KBM-7 (cell line): ENCODE measurements around the gene HERPUD2.
A peak's percentile ranks its signal among the peaks of the same experiment; 100 is the strongest.

Experiments
- DNase-seq: peaks from one replicate; pipeline ENCODE4 v3.0.0-alpha.2; 2015
- in situ Hi-C: fragments of 300-500 bp; cut with MboI; formaldehyde crosslinking; loops from 2 replicates; pipeline ENCODE4 v1.14.3; 2020; ENCODE audit warnings: low sequenced_read_pairs, low pct_unique_long_range_greater_than_20kb, mixed read lengths

HERPUD2 gene, protein sequence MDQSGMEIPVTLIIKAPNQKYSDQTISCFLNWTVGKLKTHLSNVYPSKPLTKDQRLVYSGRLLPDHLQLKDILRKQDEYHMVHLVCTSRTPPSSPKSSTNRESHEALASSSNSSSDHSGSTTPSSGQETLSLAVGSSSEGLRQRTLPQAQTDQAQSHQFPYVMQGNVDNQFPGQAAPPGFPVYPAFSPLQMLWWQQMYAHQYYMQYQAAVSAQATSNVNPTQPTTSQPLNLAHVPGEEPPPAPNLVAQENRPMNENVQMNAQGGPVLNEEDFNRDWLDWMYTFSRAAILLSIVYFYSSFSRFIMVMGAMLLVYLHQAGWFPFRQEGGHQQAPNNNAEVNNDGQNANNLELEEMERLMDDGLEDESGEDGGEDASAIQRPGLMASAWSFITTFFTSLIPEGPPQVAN

DNA sequence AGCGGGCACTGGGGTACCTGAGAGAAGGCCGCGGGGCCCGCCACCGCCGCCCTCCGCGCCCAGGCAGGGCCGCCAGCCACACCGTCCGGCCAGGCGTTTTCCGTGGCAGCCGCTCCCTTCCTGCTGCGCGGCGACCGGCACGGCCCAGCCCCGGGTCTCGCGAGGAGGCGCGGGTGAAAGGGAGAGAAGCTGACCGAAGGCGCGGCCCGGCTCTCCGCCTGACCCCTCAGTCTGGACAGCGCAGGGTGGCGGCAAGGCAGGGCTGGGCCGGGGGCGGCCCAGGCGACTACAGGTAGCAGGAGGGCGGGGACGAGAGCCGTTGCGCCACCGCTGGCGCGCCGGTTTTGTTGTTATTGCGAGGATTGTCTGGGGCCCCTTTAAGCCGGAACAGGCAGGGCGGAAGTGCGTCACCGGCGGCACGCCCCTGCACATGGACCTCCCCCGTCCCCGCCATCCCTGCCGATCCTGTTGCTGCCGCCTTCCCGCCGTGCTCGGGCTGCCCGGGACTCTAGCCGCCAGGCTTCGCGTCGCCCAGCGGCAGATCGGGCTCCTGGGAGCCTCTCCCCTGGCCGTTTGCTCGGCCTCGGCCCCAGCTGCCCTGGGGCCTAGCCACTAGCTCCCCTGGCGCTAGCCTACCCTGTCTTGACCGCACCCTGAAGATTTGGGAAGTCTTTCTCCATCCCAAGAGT lies at the start of gene HERPUD2:
Gene HERPUD2 (minus strand): TSS at position 352 of the 689 bp plus-strand sequence. CDS start 805 bp downstream, outside the sequence.
- in situ Hi-C loops: no loop called here
- DNase-seq: peak; percentile 97

DNA sequence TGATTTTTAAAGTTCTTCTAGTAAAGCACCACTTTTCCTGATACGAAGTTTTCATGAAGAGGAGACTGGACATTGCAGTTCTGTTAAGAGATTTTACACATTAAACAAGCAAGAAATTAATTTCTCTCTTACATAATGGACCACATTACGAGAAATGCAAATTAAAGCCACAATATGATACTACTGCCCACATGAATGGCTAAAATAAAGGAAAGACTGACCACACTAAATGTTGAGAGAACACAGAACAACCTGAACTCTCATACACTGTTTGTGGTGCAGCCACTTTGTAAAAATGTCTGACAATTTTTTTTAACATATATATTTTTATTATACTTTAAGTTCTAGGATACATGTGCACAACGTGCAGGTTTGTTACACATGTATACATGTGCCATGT lies 44.0 kb upstream of the HERPUD2 start:
- in situ Hi-C loops: no loop called here
- DNase-seq: no peak

DNA sequence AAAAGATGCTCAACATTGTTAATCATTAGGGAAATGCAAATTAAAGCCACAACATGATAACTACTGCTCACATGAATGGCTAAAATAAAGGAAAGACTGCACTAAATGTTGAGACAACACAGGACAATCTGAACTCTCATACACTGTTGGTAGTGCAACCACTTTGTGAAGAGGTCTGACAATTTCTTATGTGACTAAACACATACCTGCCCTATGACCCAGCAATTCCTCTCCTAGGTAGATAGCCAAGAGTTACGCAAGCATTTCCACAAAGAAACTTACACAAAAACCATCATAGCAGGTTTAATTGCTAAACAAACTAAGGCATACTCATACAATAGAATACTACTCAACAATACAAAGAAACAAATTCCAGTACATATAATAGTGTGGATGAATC lies 41.8 kb upstream of the HERPUD2 start:
- in situ Hi-C loops: no loop called here
- no peak for DNase-seq

DNA sequence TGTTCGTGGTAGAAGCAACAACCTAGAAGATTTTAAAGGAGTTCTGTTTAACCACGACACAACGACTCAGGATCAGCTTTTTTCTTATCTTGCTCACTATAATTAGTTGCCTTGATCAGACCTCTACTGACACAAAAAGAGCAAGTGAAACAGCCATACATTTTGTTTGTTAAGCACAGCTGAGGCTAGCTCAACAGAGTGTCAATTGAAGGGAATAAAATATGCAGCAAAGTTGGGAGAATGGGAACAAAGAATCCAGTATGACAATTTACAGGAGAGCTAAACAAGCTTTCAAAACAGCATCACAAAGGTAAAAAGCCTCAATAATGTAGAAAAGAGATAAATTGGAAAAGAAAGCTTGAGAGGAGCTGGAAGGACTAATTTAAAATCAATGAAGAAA lies 40.5 kb upstream of the HERPUD2 start:
- in situ Hi-C loops: no loop called here

DNA sequence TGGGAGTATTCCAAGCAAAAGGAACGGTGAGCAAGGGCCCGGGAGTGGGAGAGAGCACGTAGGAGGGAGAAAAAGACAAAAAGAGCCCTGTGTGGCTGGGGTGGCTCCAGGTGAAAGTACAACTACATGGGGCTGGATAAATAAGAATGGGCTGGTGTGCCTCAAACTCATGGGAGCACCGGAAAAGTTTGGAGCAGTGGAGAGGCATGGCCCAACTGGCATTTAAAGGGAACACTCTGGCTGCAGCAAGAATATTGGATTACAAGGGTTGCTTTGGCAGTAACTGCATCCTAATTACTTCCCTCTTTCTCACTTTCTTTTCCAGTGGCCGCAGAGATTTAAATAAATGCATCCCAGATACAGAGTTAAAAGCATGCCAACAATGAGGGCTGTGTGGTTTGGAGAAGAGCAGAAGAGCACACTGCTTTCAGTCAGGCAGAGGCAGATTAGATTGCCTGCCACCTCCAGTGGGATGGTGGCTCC lies 39.1 kb upstream of the HERPUD2 start:
- DNase-seq: peak; percentile 38
- in situ Hi-C loops: no loop called here

More for the DNA sequence above, 40.5 kb upstream of the HERPUD2 start:
- DNase-seq: no peak

DNA sequence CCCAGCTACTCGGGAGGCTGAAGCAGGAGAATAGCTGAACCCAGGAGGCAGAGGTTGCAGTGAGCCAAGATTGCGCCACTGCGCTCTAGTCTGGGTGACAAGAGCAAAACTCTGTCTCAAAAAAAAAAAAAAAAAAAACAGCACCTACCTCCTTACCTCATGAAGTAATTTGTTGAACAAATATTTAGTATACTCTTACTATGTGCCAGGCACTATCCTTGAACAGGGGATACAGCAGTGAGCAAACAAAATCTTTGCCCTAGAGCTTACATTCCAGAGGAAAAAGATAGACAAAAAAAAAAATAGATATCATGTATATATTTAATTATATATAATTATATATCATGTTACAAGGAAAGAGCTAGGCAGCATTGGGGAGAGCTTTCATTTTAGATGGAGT lies 36.4 kb upstream of the HERPUD2 start:
- no peak for DNase-seq
- in situ Hi-C loops: no loop called here

DNA sequence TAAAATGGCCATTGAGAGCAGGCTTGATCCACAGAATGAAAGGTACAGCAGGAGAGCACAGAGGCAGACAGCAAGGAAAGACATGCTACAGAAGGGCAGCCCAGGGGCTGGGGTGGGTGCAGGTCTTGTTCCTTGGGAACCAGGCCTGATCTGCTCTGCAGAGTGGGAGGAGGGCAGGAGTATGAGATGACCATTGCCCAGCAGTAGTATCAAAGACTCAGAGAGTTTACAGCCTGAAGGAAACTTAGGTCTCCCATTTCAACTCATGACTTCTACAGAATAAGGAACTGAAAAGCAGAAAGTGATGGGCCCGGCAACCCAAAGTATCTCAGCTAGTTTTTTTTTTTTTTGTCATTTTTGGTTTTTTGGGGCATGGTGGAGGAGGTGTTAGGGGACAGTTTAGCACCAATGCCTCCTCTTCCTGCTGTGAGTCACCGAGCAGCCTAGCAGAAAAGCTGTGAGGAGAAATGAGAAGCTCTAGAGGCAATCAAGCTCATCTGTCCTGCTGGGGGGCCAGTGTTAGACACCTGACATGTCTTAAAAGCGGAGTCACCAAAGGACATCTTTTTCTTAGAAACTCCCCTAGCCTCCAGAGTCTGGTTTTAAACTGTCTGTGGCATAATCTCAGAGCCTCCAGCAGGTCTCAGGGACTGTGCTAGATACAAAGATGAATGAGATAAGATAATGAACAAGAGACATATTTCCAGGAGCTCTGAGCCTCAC lies 34.3 kb upstream of the HERPUD2 start:
- DNase-seq: peak; percentile 88
- in situ Hi-C loops: no loop called here

DNA sequence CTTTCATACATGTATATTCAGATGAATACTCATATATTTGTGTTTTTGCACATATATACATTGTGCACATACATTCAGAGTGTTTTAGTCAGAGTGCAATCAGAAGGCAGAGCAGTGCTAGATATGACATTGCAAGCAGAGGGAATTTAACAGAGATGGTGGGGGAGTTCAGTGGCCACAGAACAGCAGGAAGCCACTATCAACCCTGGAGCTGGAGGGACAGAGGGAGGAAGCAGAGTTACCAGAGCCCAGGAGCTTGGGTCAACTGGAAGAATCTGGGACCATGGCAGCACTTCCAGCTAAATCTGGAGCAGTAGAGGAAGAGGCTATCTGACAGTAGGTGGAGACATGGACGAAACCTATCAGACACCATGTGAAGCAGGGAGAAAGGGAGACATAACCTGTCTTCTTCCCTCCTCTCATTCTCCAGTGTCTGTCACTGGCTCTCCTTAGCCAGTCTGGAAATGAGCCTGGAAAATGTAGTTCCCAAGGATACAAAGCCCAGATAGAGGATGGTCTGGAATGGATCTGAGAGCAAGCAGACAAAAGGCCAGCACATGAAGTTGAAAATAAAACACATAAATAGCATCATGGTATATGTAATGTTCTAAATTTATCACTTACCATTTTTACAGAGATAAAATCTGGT lies 33.6 kb upstream of the HERPUD2 start:
- DNase-seq: peak; percentile 27
- in situ Hi-C loops: no loop called here

DNA sequence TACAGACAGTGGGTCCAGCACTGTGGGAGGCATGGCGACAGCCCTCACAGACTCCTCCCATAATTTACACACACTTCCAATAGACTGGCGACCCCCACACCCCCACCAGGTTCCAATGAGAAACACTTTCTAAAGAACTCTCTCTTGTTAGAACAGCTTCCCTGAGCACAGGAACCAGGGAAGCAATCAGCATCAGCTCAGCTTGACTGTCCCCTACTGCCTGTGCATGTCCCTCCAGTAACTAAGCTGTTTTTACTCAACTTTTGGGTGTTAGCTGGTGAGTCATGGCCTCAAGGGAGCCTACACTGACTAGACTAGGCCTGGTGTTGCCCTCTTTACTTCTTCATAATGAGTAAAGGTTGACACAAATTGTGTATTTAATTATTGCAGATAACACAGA lies 32.6 kb upstream of the HERPUD2 start:
- in situ Hi-C loops: no loop called here

DNA sequence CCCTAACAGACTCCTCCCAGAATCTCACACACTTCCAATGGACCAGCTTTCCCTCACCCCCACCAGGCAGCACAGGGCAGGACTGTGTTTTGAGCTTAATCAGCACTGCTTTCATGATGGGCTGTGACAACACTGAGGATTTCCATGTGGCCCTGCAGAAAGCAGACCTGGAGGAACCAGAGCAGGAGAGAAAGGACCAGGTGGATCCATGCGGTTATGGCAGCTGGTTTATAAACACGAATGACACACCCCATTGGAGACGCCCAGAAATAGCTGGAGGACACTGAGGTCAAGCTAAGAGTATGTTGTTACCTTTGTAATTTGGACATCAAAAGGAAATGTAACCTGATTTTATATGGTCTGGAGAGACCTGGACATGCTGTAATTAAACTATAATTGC lies 31.7 kb upstream of the HERPUD2 start:
- no peak for DNase-seq
- in situ Hi-C loops: no loop called here

More for the DNA sequence above, 32.6 kb upstream of the HERPUD2 start:
- DNase-seq: peak; percentile 20

DNA sequence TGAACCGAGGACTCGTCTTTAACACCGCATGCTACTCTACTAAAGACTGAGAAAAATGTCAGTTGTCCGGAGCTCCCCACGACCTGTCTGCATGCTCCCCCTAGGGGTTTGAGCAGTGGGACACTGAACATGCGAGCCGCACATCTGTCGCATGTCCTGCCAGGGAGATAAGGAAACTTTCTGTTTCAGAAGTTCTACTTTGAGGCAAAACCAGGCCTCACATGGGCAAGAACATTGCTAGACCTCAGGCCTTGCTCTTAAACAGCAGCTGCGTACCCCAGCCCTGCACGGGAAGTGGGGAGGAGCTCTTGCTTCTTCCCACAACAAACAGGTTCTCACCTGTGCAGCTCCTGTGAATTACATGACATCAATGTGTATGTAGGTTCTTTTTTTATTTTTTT lies 30.3 kb upstream of the HERPUD2 start:
- in situ Hi-C loops: no loop called here
- no peak for DNase-seq

DNA sequence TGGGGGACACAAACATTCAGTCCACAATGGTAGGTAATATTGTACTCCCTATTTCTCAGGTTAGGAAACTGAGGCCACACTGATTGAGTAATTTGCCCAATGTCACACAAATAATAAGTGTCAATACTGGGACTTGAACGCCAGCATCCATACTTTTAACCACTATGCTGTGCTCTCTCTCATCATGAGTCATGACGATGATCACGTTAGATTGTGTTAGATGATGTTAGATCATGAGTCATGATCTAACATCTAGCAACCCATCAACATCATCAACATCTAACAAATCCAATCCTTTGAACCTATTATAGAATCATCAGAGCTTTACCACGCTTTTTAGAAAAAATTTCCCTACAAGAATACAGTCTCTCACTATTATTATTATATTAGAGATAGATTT lies 28.1 kb upstream of the HERPUD2 start:
- in situ Hi-C loops: loop anchor here (25.0 kb wide), 1 partner anchor 189 kb away; no protein-coding TSS in a partner anchor

DNA sequence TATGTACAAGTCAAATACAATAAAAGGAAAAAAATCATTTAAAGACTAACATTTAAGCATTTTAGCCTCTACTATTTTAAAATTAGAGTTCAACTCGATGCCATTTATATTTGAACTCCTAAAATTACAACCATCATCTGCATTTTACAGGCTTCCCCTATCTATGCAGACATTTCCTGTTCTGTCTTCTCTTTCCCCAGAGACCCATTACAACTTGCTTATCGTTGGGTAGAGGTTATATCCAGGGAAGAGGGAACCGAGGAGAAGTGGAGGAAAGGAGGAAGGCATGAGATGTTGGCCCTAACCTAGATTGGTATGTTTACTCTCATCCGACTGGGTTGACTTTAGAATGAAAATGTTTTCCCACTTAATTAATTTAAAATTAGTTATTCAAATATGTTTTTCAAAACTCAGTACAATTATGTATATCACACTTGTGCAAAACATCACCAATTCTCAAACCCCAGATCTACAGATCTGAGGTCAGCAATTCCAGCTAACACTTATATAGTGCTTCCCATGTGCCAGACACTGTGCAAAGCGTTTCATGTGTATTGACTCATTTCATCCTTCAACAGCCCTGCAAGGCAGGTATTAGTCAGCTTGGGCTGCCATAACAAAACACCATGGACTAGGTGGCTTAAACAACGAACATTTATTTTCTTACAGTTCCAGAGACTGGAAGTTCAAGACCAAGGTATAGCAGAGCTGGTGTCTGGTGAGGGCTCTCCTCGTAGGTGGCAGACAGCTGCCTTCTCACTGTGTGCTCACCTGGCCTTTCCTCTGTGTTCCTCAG lies 27.3 kb upstream of the HERPUD2 start:
- DNase-seq: peak; percentile 66
- in situ Hi-C loops: loop anchor here (25.0 kb wide), 1 partner anchor 190 kb away; no protein-coding TSS in a partner anchor

More for the DNA sequence above, 28.1 kb upstream of the HERPUD2 start:
- DNase-seq: no peak

DNA sequence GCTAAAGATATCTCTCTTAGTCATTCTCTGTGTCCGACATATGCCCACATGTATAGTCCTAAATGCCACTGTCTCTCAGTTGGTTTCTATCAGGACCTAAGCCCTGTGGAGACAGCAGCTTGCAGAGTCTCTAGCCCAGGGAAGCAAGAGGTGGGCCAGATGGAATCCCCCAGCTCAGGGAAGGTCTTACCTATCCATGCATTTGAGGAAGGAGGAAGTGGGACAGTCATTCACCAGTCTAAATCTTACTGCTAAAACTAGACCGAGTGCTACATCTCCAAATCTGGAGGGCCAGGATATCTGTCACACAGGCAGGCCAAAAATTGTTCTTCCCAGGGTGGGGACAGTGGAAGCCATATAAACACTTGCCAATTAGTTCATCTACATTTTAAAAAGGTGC lies 26.4 kb upstream of the HERPUD2 start:
- in situ Hi-C loops: loop anchor here (25.0 kb wide), 1 partner anchor 191 kb away; no protein-coding TSS in a partner anchor
- peak; percentile 19 for DNase-seq

DNA sequence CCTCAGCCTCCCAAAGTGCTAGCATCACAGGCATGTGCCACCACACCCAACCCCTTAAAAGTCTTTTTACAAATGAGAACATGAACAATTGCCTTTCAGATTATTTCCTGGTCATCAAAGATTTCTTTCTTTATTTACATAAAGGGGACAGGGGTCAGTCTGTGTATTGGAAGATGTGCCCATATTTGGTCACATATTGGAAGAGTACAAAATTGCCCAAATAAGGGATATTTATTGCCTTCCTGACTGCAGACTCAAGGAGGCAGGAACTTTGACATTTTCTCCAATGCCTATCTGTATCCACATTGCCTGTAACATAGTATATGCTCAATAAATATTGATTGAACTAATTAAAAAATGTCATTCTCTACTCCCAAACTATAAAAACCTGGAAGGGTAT lies 25.9 kb upstream of the HERPUD2 start:
- in situ Hi-C loops: loop anchor here (25.0 kb wide), 1 partner anchor 191 kb away; no protein-coding TSS in a partner anchor
- DNase-seq: no peak

DNA sequence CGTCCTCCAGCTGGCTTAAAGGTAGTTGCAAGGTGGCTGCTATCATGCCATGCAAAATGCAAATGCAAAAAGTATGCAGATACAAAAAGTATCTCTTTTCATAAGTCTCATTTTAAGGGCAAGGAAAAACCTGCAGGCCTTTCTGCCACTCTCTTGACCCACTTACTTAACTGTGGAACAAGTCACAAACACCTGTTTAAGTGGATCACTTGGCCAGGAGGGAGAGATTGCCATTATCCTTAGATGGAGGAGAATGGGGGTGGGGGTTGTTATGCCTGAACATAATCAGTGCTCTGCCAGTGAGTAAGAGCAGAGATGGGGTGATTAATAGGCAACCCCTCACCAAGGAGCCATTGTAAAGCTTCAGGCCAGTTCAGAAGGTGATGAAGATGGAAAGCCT lies 25.1 kb upstream of the HERPUD2 start:
- in situ Hi-C loops: loop anchor here (25.0 kb wide), 1 partner anchor 192 kb away; no protein-coding TSS in a partner anchor
- no peak for DNase-seq

DNA sequence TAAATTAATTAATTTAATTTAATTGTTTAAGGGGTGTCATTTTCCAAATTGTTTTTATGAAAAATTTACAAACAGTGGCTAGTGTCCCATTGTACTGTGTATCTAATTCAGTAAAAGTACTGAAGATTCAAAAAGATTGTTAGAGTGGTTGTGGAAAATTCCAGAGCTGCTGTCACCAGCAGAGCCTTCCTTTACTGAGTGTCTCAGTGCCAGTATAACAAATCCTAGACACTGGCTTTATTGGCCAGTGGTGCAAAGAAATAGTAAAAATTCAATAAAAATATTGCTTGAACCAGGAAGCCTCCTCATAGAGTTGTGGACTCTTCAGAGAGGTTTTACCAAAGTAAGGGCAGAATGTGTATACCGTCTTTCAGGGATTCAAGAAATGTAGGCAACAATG lies 23.1 kb upstream of the HERPUD2 start:
- in situ Hi-C loops: loop anchor here (25.0 kb wide), 1 partner anchor 194 kb away; no protein-coding TSS in a partner anchor
- no peak for DNase-seq

DNA sequence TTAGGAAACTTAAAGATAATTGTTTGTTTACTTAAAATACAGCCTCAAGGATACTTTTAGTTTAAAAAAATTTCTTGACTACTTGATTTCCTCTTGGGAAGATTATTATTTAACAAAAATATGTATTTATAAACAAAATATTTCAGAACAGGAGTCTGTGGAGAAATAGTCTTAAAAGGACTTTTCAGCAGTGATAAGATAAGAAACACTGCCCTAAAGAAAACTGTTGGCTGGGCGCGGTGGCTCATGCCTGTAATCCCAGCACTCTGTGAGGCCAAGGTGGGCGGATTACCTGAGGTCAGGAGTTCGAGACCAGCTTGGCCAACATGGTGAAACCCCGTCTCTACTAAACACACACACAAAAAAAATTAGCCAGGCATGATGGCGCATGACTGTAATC lies 22.6 kb upstream of the HERPUD2 start:
- in situ Hi-C loops: loop anchor here (25.0 kb wide), 1 partner anchor 195 kb away; no protein-coding TSS in a partner anchor
- DNase-seq: no peak
